Ramos (cell line): ENCODE data around the gene PLIN3.

Experiments
- in situ Hi-C: fragments of 300-500 bp; cut with MboI; formaldehyde crosslinking; loops from one replicate; pipeline ENCODE4 v1.14.3; 2022; ENCODE audit warnings: low sequenced_read_pairs; ENCODE audit not compliant: unreplicated experiment

The PLIN3 gene

DNA sequence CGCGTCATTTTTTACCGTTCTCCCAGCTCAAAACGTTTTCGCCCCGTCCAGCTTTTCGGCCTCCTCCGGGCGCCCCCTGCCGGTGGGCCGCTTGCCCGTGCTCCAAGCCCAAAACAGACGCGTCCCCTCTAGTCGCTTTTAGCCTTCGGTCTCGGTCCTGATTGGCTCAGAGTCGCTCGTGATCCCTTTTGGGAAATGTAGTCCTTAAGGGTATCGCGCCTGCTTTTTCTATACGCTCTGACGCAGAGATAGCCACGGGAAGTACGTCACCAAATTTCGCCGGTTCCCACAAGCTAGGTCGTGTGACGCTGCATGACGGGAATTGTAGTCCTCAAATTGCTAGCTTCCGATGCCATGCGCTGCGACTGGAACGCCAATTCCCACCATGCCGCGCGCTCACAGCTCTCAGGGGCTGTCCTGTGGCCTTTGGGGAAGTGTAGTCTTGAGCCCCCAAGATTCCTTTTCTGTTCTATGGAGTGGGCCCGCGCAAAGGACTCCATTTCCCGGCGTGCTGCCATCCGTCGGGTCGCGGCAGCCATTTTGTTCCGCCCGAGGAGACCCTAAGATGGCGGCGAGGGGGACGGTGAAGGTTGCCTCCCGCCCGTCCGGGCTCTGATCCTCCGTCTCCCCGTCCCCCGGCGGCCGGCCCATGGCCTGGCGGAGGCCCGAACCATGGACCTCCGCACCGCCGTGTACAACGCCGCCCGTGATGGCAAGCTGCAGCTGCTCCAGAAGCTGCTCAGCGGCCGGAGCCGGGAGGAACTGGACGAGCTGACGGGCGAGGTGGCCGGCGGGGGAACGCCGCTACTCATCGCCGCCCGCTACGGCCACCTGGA lies 76.1 kb downstream of the PLIN3 start, which contains the start of gene FEM1A:
Gene FEM1A (plus strand): TSS at position 552 of the 836 bp plus-strand sequence. CDS start 121 bp downstream, at position 673.
- in situ Hi-C loops: no loop called here
